Rectal smooth muscle tissue (tissue), 1 donor: ENCODE results near the gene RYR3.

Source experiments
- H3K27ac ChIP-seq: one replicate; pipeline ENCODE4 v1.7.0; 2013; ENCODE audit warnings: low read depth, low read length, inconsistent platforms
- H3K27me3 ChIP-seq: one replicate; pipeline ENCODE4 v1.7.0; 2013; ENCODE audit warnings: low read length; ENCODE audit not compliant: control insufficient read depth, insufficient read depth
- H3K36me3 ChIP-seq: one replicate; pipeline ENCODE4 v1.7.0; 2013; ENCODE audit warnings: low read length; ENCODE audit not compliant: control insufficient read depth, insufficient read depth
- H3K4me1 ChIP-seq: one replicate; pipeline ENCODE4 v1.7.0; 2013; ENCODE audit warnings: low read length; ENCODE audit not compliant: control insufficient read depth, insufficient read depth
- H3K4me3 ChIP-seq: one replicate; pipeline ENCODE4 v1.7.0; 2013; ENCODE audit warnings: low read length
- H3K9ac ChIP-seq: one replicate; pipeline ENCODE4 v1.7.0; 2013; ENCODE audit warnings: low read length

The RYR3 gene

DNA sequence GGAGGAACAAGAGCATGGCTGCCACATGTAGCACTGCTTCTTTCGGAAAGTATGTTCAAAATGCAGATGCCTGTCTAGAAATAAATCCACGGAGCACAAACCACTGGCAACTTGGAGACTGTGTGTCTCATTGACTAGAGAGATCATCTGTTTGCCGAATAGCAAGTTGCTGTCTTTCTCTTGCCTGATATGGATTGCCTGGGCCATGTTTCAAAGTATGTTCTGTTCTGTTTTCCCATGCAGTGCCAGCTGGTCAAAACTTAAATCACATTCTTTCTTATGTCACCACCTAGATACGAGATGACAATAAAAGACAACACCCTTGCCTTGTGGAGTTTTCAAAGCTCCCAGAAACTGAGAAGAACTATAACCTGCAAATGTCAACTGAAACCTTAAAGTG is 318.9 kb downstream of the RYR3 start:
- H3K36me3 ChIP-seq: no peaks in the 10 kb centered on the region
- H3K4me1 ChIP-seq: no peaks in the 10 kb centered on the region
- no peak overlapping the region for H3K9ac ChIP-seq
- no peak overlapping the region for H3K4me3 ChIP-seq
- H3K27me3 ChIP-seq: no peaks in the 10 kb centered on the region
- no peak overlapping the region for H3K27ac ChIP-seq

DNA sequence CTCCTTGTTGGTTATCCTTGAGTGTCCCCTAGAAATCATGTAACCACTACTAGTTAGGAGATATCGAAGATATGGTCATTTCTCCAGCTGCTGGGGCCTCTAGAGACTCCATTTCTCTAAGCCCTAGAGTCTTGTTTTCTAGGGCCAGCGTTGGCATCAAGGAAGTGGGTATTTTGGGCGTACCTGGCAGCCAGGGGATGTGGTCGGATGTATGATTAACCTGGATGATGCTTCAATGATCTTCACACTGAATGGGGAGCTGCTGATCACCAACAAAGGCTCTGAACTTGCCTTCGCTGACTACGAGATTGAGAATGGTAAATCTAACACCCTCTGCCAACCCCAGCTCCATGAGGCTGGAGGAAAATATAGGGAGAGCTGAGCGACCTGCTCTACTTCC is 325.5 kb downstream of the RYR3 start:
- H3K9ac ChIP-seq: no peak overlapping the region
- H3K36me3 ChIP-seq: no peaks in the 10 kb centered on the region
- no peaks in the 10 kb centered on the region for H3K4me1 ChIP-seq
- H3K27ac ChIP-seq: no peak overlapping the region
- no peak overlapping the region for H3K4me3 ChIP-seq
- H3K27me3 ChIP-seq: no peaks in the 10 kb centered on the region

DNA sequence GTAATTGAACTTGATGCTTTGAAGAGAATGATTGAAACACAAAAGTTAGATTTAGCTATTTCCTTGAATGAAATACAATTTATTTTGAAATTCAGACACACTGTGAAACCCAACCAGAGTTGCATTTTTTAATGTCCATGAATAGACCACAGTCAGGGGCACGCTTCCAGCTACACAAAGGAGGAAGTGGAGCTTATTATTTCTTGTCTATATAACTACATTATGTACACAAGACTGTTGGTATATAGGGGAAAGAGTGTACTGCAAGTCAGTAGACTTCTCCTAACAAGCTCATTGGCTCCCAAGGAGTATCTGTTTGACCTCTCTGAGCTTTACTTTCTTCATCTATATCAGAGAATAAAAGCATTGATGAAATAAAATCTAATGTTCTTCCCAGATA is 326.2 kb downstream of the RYR3 start:
- Histone ChIP-seq H3K9ac (no peak overlapping the region), H3K27ac (no peak overlapping the region), H3K4me3 (no peak overlapping the region), H3K36me3 (no peaks in the 10 kb centered on the region), H3K27me3 (no peaks in the 10 kb centered on the region), H3K4me1 (no peaks in the 10 kb centered on the region)

- Histone ChIP-seq H3K36me3 (no peaks in the 10 kb centered on the region), H3K4me3 (no peak overlapping the region), H3K27ac (no peak overlapping the region), H3K9ac (no peak overlapping the region), H3K27me3 (no peaks in the 10 kb centered on the region), H3K4me1 (no peaks in the 10 kb centered on the region)
Measured at GRCh38 chr15:33638453-33638852, 327.7 kb downstream of the RYR3 start.

GRCh38 chr15:33639051-33639450 is 328.3 kb downstream of the RYR3 start:
- no peaks in the 10 kb centered on the region for H3K36me3 ChIP-seq
- H3K27me3 ChIP-seq: no peaks in the 10 kb centered on the region

GRCh38 chr15:33639456-33639855 is 328.7 kb downstream of the RYR3 start:
- no peaks in the 10 kb centered on the region for H3K27me3 ChIP-seq
- no peaks in the 10 kb centered on the region for H3K4me1 ChIP-seq
- H3K4me3 ChIP-seq: no peak overlapping the region
- H3K27ac ChIP-seq: no peak overlapping the region
- H3K9ac ChIP-seq: no peak overlapping the region
- no peaks in the 10 kb centered on the region for H3K36me3 ChIP-seq

More at GRCh38 chr15:33639051-33639450, 328.3 kb downstream of the RYR3 start:
- H3K27ac ChIP-seq: no peak overlapping the region
- H3K4me3 ChIP-seq: no peak overlapping the region
- no peak overlapping the region for H3K9ac ChIP-seq
- no peaks in the 10 kb centered on the region for H3K4me1 ChIP-seq

DNA sequence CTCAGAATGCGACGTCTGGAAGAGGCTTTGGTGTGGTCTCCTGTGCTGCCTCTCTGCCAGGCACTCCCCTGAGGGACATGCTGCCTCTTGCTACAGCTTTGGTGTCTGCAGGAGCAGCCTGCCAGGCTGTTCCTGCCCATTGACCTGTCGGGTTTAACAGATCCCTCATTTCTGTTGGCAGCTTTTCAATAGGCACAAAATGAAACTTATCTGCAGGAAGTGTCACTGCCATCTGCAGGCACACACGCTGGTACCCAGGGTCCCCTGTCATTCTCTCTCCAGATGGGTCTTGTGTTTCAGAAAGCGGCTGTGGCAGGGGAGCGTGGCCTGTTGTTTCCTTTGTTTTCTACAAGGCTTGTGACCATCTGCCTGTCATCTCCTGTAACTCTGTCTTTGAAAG is 329.2 kb downstream of the RYR3 start:
- Histone ChIP-seq H3K4me1 (no peaks in the 10 kb centered on the region), H3K4me3 (no peak overlapping the region), H3K27ac (no peak overlapping the region), H3K36me3 (no peaks in the 10 kb centered on the region), H3K27me3 (no peaks in the 10 kb centered on the region), H3K9ac (no peak overlapping the region)

- no peak overlapping the region for H3K4me3 ChIP-seq
- no peaks in the 10 kb centered on the region for H3K27me3 ChIP-seq
- H3K9ac ChIP-seq: no peak overlapping the region
- H3K36me3 ChIP-seq: no peaks in the 10 kb centered on the region
- no peak overlapping the region for H3K27ac ChIP-seq
- H3K4me1 ChIP-seq: no peaks in the 10 kb centered on the region
Measured at GRCh38 chr15:33641069-33641468, 330.3 kb downstream of the RYR3 start.

DNA sequence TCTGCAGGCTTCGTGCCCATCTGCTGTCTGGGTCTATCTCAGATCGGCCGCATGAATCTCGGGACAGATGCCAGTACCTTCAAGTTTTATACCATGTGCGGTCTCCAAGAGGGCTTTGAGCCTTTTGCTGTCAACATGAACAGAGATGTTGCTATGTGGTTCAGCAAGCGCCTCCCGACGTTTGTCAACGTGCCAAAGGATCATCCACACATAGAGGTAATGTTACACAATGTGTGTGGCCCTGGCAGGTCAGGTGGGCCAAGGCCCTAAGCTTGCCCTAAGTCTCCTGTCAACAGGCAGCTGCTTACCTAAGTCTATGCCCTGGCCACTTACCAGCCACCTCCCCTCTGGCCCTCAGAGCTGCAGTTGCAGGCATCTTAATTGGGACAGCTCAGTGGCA is 333.5 kb downstream of the RYR3 start:
- no peak overlapping the region for H3K27ac ChIP-seq
- no peak overlapping the region for H3K9ac ChIP-seq
- H3K4me1 ChIP-seq: no peaks in the 10 kb centered on the region
- H3K4me3 ChIP-seq: no peak overlapping the region
- H3K27me3 ChIP-seq: no peaks in the 10 kb centered on the region
- H3K36me3 ChIP-seq: no peaks in the 10 kb centered on the region

- Histone ChIP-seq H3K27me3 (no peaks in the 10 kb centered on the region), H3K36me3 (no peaks in the 10 kb centered on the region), H3K9ac (no peak overlapping the region), H3K4me1 (no peaks in the 10 kb centered on the region), H3K27ac (no peak overlapping the region), H3K4me3 (no peak overlapping the region)
Measured at GRCh38 chr15:33646744-33647143, 336.0 kb downstream of the RYR3 start.

DNA sequence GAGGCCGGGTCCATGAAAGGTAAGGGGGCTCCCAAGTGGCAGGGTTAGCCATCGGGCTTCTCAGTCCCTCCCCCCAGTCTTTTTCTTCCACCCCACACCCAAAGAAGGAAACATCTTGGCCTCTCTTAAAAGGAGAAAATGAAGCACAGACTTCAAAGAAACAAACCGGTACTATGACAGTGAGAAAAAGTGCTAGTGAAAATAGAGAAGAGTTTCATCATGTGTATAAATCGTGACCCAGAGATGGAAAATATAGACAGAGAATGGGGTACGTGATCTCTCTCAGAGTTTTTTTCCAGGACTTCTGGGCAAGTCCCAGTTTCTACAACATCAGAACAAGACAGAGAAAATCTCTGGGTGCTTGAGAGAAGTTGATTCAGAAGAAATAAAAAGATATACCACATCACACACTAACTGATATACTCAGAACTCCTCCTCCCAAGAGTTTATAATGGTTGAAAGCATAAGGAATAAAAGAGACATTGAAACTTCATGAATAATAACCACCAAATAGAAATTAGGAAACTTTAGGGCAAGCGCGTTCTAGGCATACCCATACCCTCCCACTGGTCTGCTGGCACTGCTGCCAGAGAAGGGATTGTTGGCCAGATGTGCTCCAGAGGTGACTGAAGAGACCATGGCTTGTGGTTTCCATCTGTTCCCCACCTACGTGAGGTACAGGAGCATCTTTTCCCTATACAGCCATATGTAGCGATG is 338.6 kb downstream of the RYR3 start:
- Histone ChIP-seq H3K36me3 (no peaks in the 10 kb centered on the region), H3K4me3 (no peak overlapping the region), H3K9ac (no peak overlapping the region), H3K27ac (no peak overlapping the region), H3K27me3 (no peaks in the 10 kb centered on the region), H3K4me1 (no peaks in the 10 kb centered on the region)

GRCh38 chr15:33654860-33655259 is 344.1 kb downstream of the RYR3 start:
- no peaks in the 10 kb centered on the region for H3K4me1 ChIP-seq
- no peak overlapping the region for H3K27ac ChIP-seq
- no peak overlapping the region for H3K4me3 ChIP-seq
- H3K9ac ChIP-seq: no peak overlapping the region
- H3K27me3 ChIP-seq: no peaks in the 10 kb centered on the region
- H3K36me3 ChIP-seq: no peaks in the 10 kb centered on the region

- no peaks in the 10 kb centered on the region for H3K4me1 ChIP-seq
- no peak overlapping the region for H3K4me3 ChIP-seq
- H3K27ac ChIP-seq: no peak overlapping the region
- no peaks in the 10 kb centered on the region for H3K36me3 ChIP-seq
- no peaks in the 10 kb centered on the region for H3K27me3 ChIP-seq
- no peak overlapping the region for H3K9ac ChIP-seq
Measured at GRCh38 chr15:33655488-33655887, 344.7 kb downstream of the RYR3 start.
